ENCODE results near the gene DNAJB2. TPM values are rescaled to one million over a fixed set of nuclear protein-coding genes. Genes with fewer than 3 reads are reported as not detected.
"Not testable (repeated sequence)": the region's sequence is repeated elsewhere in the genome, so short reads cannot be mapped to it uniquely, and the experiment has no call there.

Gene DNAJB2
- total RNA-seq, 2 donors from 2014 or later: 155 to 163 TPM

GRCh38 chr2:219286436-219287115, 7.4 kb downstream of the DNAJB2 start:
- WGBS: 50% methylated on average over 12 of the region's 12 CpGs
- no peak overlapping the region for H3K4me3 ChIP-seq
- DNase-seq (ENCODE audit: low spot score): no peak
- H3K36me3 ChIP-seq: peaks cover 0 to 16% of the 10 kb centered on the region in 2 donors
- peaks cover 9% of the 10 kb centered on the region for H3K4me1 ChIP-seq (replicated peaks)
- H3K27me3 ChIP-seq (replicated peaks; ENCODE audit: insufficient read depth): no peaks in the 10 kb centered on the region
- intact Hi-C loops (cut with DNase I): no loop called here
- TF ChIP-seq CTCF (IDR thresholded peaks at IDR 0.05) (no peak), POLR2AphosphoS5 (IDR thresholded peaks at IDR 0.05) (no peak), POLR2A (IDR thresholded peaks at IDR 0.05) (no peak)
- H3K27ac ChIP-seq: no peak overlapping the region
- H3K9me3 ChIP-seq: no peaks in the 10 kb centered on the region

GRCh38 chr2:219287116-219287440, 7.9 kb downstream of the DNAJB2 start:
- H3K4me1 ChIP-seq (replicated peaks); H3K9me3 ChIP-seq; intact Hi-C loops (cut with DNase I); H3K27me3 ChIP-seq (replicated peaks; ENCODE audit: insufficient read depth); DNase-seq (ENCODE audit: low spot score); H3K27ac ChIP-seq; H3K4me3 ChIP-seq: not testable (repeated sequence)
- peaks cover 0 to 16% of the 10 kb centered on the region in 2 donors for H3K36me3 ChIP-seq
- WGBS: 87% methylated on average over 6 of the region's 6 CpGs

- 74% methylated on average over 10 of the region's 10 CpGs for WGBS
- intact Hi-C loops (cut with DNase I): no loop called here
- peaks cover 9% of the 10 kb centered on the region for H3K4me1 ChIP-seq (replicated peaks)
- H3K36me3 ChIP-seq: peaks cover 0 to 11% of the 10 kb centered on the region in 2 donors
- H3K27ac ChIP-seq: no peak overlapping the region
- H3K9me3 ChIP-seq: no peaks in the 10 kb centered on the region
- H3K27me3 ChIP-seq (replicated peaks; ENCODE audit: insufficient read depth): no peaks in the 10 kb centered on the region
- no peak for TF ChIP-seq POLR2AphosphoS5 (IDR thresholded peaks at IDR 0.05)
- no peak for TF ChIP-seq CTCF (IDR thresholded peaks at IDR 0.05)
- TF ChIP-seq POLR2A (IDR thresholded peaks at IDR 0.05): no peak
- no peak overlapping the region for H3K4me3 ChIP-seq
- no peak for DNase-seq (ENCODE audit: low spot score)
These were observed 8.6 kb downstream of the DNAJB2 start for GRCh38 chr2:219287580-219288265.

GRCh38 chr2:219289195-219289536, 10.0 kb downstream of the DNAJB2 start:
- H3K9me3 ChIP-seq: no peaks in the 10 kb centered on the region
- H3K36me3 ChIP-seq: peaks cover 0 to 8% of the 10 kb centered on the region in 2 donors
- intact Hi-C loops (cut with DNase I): no loop called here
- no peak overlapping the region for H3K4me3 ChIP-seq
- H3K27ac ChIP-seq: no peak overlapping the region
- WGBS: 60% methylated on average over 6 of the region's 6 CpGs
- no peaks in the 10 kb centered on the region for H3K27me3 ChIP-seq (replicated peaks; ENCODE audit: insufficient read depth)
- DNase-seq (ENCODE audit: low spot score): no peak
- TF ChIP-seq POLR2A (IDR thresholded peaks at IDR 0.05) (no peak), CTCF (IDR thresholded peaks at IDR 0.05) (no peak), POLR2AphosphoS5 (IDR thresholded peaks at IDR 0.05) (no peak)
- H3K4me1 ChIP-seq (replicated peaks): peaks cover 9% of the 10 kb centered on the region

- H3K4me3 ChIP-seq: no peak overlapping the region
- TF ChIP-seq POLR2AphosphoS5 (IDR thresholded peaks at IDR 0.05) (peak; percentile 42), POLR2A (IDR thresholded peaks at IDR 0.05) (no peak), CTCF (IDR thresholded peaks at IDR 0.05) (no peak)
- no peak for DNase-seq (ENCODE audit: low spot score)
- H3K36me3 ChIP-seq: peaks cover 0 to 3% of the 10 kb centered on the region in 2 donors
- H3K9me3 ChIP-seq: no peaks in the 10 kb centered on the region
- 21% methylated on average over 16 of the region's 16 CpGs for WGBS
- no peaks in the 10 kb centered on the region for H3K27me3 ChIP-seq (replicated peaks; ENCODE audit: insufficient read depth)
- intact Hi-C loops (cut with DNase I): loop anchor here (10.0 kb wide), 2 partner anchors 75 to 245 kb away; partner anchors contain the start of gene ABCB6
- peaks cover 9% of the 10 kb centered on the region for H3K4me1 ChIP-seq (replicated peaks)
- H3K27ac ChIP-seq: no peak overlapping the region
These were observed 10.6 kb downstream of the DNAJB2 start for GRCh38 chr2:219289537-219290361.

All from prostate gland (tissue), 2 donors.